ENCODE results near the gene CLK2.

Gene CLK2
- long read RNA-seq, partial matches to known transcripts, result 1 of 2 reads
- long read RNA-seq, other reads (novel, unspliced or antisense), result 1 of 2 reads

DNA sequence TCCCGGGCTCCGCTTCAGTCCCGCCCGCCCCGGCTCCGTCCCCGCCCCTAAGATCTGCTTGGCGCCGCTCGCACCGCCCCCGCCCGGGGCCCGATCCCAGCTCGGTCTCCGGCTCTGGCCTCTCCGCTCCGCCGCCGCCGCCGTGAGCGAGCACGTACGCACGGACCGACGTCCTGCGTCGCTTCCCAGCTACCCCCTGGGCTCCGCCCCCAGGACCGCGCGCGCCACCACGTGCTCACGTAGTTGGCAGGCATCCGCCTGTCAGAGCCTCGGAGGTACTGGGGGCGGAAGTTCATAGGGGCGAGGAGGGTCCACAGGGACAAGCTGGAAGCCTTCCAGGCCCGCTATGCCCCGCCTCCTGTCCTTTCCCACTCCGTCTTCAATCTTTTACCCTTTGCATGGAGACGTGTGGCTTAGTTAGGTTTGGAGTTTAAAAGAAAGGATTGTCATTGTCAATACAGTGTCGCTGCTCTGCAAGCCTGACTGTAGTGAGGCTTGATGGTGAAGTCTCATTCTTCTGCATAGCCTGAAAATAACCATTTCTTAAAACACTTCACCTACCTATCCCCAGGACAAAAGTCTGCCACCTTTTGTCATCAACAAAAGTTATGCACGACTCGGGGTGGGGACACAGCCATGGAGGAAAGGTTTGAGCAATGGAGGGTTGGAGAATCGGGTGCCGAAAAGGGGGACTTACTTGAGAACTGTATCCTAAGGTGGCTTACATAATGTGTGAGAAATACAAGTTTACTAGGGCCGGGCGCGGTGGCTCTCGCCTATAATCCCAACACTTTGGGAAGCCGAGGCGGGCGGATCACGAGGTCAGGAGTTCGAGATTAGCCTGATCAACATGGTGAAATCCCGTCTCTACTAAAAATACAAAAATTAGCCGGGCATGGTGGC, at the start of gene CLK2:
Gene CLK2, minus strand, starts transcription at position 162 of the 903 bp plus-strand sequence. CDS start 2,527 bp downstream, outside the sequence.
- Histone ChIP-seq H3K4me3 (replicated peaks; ENCODE audit: insufficient read depth, low read length) (peak within 1 kb of the TSS; percentile 92), H3K27ac (replicated peaks) (peak within 1 kb of the TSS; percentile 84), H3K27me3 (ENCODE audit: insufficient read depth, poor library complexity, severe bottlenecking) (no peaks in the 10 kb centered on the region)
- DNase-seq (ENCODE audit: low read depth in 1 of 2, low spot score in 1 of 2), result peak; percentile 98
- TF ChIP-seq SPI1 (IDR thresholded peaks at IDR 0.05; ENCODE audit: borderline replicate concordance, low read depth), result peak; percentile 54; the same call in 1 of the 2 replicates
- TF ChIP-seq, protein P1, sequence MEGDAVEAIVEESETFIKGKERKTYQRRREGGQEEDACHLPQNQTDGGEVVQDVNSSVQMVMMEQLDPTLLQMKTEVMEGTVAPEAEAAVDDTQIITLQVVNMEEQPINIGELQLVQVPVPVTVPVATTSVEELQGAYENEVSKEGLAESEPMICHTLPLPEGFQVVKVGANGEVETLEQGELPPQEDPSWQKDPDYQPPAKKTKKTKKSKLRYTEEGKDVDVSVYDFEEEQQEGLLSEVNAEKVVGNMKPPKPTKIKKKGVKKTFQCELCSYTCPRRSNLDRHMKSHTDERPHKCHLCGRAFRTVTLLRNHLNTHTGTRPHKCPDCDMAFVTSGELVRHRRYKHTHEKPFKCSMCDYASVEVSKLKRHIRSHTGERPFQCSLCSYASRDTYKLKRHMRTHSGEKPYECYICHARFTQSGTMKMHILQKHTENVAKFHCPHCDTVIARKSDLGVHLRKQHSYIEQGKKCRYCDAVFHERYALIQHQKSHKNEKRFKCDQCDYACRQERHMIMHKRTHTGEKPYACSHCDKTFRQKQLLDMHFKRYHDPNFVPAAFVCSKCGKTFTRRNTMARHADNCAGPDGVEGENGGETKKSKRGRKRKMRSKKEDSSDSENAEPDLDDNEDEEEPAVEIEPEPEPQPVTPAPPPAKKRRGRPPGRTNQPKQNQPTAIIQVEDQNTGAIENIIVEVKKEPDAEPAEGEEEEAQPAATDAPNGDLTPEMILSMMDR (IDR thresholded peaks at IDR 0.05; ENCODE audit: insufficient read depth, low read length), result no peak
- TF ChIP-seq, protein P2, sequence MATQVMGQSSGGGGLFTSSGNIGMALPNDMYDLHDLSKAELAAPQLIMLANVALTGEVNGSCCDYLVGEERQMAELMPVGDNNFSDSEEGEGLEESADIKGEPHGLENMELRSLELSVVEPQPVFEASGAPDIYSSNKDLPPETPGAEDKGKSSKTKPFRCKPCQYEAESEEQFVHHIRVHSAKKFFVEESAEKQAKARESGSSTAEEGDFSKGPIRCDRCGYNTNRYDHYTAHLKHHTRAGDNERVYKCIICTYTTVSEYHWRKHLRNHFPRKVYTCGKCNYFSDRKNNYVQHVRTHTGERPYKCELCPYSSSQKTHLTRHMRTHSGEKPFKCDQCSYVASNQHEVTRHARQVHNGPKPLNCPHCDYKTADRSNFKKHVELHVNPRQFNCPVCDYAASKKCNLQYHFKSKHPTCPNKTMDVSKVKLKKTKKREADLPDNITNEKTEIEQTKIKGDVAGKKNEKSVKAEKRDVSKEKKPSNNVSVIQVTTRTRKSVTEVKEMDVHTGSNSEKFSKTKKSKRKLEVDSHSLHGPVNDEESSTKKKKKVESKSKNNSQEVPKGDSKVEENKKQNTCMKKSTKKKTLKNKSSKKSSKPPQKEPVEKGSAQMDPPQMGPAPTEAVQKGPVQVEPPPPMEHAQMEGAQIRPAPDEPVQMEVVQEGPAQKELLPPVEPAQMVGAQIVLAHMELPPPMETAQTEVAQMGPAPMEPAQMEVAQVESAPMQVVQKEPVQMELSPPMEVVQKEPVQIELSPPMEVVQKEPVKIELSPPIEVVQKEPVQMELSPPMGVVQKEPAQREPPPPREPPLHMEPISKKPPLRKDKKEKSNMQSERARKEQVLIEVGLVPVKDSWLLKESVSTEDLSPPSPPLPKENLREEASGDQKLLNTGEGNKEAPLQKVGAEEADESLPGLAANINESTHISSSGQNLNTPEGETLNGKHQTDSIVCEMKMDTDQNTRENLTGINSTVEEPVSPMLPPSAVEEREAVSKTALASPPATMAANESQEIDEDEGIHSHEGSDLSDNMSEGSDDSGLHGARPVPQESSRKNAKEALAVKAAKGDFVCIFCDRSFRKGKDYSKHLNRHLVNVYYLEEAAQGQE (IDR thresholded peaks at IDR 0.05; ENCODE audit: insufficient replicate concordance, low read depth), result no peak
- peak; percentile 80 for TF ChIP-seq POLR2AphosphoS5 (IDR thresholded peaks at IDR 0.05; ENCODE audit: low read depth)
- no peak for TF ChIP-seq GABPA (IDR thresholded peaks at IDR 0.05; ENCODE audit: low read depth)

DNA sequence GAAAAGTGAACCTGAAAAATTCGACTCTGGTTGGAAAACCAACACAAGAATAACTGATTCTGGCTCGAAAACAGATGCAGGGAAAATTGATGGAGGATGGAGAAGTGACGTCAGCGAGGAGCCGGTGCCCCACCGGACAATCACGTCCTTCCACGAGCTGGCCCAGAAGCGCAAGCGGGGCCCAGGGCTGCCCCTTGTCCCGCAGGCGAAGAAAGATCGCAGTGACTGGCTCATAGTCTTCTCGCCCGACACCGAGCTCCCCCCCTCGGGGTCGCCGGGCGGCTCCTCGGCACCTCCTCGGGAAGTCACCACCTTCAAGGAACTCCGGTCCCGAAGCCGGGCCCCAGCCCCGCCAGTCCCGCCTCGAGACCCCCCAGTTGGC, 49.3 kb upstream of the CLK2 start:
- no peak for DNase-seq (ENCODE audit: low read depth in 1 of 2, low spot score in 1 of 2)
- Histone ChIP-seq H3K27me3 (ENCODE audit: insufficient read depth, poor library complexity, severe bottlenecking) (no peaks in the 10 kb centered on the region), H3K27ac (replicated peaks) (no peak overlapping the region), H3K4me3 (replicated peaks; ENCODE audit: insufficient read depth, low read length) (peak overlapping the region; percentile 94)
- TF ChIP-seq SPI1 (IDR thresholded peaks at IDR 0.05; ENCODE audit: borderline replicate concordance, low read depth), result no peak

- no peak for TF ChIP-seq POLR2AphosphoS5 (IDR thresholded peaks at IDR 0.05; ENCODE audit: low read depth)
- TF ChIP-seq, protein P1 (IDR thresholded peaks at IDR 0.05; ENCODE audit: insufficient read depth, low read length), result no peak
- no peak for TF ChIP-seq GABPA (IDR thresholded peaks at IDR 0.05; ENCODE audit: low read depth)
- TF ChIP-seq, protein P2 (IDR thresholded peaks at IDR 0.05; ENCODE audit: insufficient replicate concordance, low read depth), result no peak
- TF ChIP-seq SPI1 (IDR thresholded peaks at IDR 0.05; ENCODE audit: borderline replicate concordance, low read depth), result no peak
Measured at GRCh38 chr1:155321639-155322503, 48.6 kb upstream of the CLK2 start.

More at GRCh38 chr1:155321639-155322503, 48.6 kb upstream of the CLK2 start:
- Histone ChIP-seq H3K4me3 (replicated peaks; ENCODE audit: insufficient read depth, low read length) (no peak overlapping the region), H3K27me3 (ENCODE audit: insufficient read depth, poor library complexity, severe bottlenecking) (no peaks in the 10 kb centered on the region), H3K27ac (replicated peaks) (no peak overlapping the region)
- no peak for DNase-seq (ENCODE audit: low read depth in 1 of 2, low spot score in 1 of 2)

All from HL-60 (cell line).